ENCODE results near the gene COMMD1.
"Not testable (repeated sequence)": the region's sequence is repeated elsewhere in the genome, so short reads cannot be mapped to it uniquely, and the experiment has no call there.

Gene COMMD1

GRCh38 chr2:62030902-62031301 lies 125.4 kb downstream of the COMMD1 start:
- H3K4me3 ChIP-seq (ENCODE audit: extremely low read depth, insufficient read depth, low read length, poor library complexity, severe bottlenecking), result no peak overlapping the region
- H3K27ac ChIP-seq (ENCODE audit: low read depth, low read length, severe bottlenecking), result no peak overlapping the region
- H3K4me1 ChIP-seq (ENCODE audit: control insufficient read depth, insufficient read depth, low read length, poor library complexity, severe bottlenecking), result no peaks in the 10 kb centered on the region
- no peaks in the 10 kb centered on the region for H3K9me3 ChIP-seq (ENCODE audit: control insufficient read depth, low read length)
- no peaks in the 10 kb centered on the region for H3K36me3 ChIP-seq (ENCODE audit: control insufficient read depth, insufficient read depth, low read length)

DNA sequence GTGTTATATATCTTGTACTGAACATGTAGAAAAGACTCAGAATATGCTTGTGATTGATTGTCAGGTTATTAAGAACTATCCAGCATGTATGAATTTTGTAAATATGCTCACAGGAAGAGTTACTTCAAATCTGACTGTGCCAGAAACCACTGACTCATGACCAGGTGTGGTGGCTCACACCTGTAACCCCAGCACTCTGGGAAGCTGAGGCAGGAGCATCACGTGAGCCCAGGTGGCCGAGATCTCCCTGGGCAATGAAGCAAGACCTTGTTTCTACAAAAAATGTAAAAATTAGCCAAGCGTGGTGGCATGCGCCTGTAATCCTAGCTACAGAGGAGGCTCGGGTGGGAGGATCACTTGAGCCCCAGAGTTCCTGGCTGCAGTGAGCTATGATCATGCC lies 126.6 kb downstream of the COMMD1 start:
- no peak overlapping the region for H3K4me3 ChIP-seq (ENCODE audit: extremely low read depth, insufficient read depth, low read length, poor library complexity, severe bottlenecking)
- no peaks in the 10 kb centered on the region for H3K4me1 ChIP-seq (ENCODE audit: control insufficient read depth, insufficient read depth, low read length, poor library complexity, severe bottlenecking)
- no peak overlapping the region for H3K27ac ChIP-seq (ENCODE audit: low read depth, low read length, severe bottlenecking)
- H3K9me3 ChIP-seq (ENCODE audit: control insufficient read depth, low read length), result no peaks in the 10 kb centered on the region
- 86 to 90% methylated on average over 5 of the region's 5 CpGs for WGBS, 2 experiments (ENCODE audit: insufficient coverage in 2 of 2)
- no peaks in the 10 kb centered on the region for H3K36me3 ChIP-seq (ENCODE audit: control insufficient read depth, insufficient read depth, low read length)

GRCh38 chr2:62034715-62035114 lies 129.2 kb downstream of the COMMD1 start:
- Histone ChIP-seq H3K4me1 (ENCODE audit: control insufficient read depth, insufficient read depth, low read length, poor library complexity, severe bottlenecking) (no peaks in the 10 kb centered on the region), H3K9me3 (ENCODE audit: control insufficient read depth, low read length) (no peaks in the 10 kb centered on the region), H3K36me3 (ENCODE audit: control insufficient read depth, insufficient read depth, low read length) (no peaks in the 10 kb centered on the region), H3K27ac (ENCODE audit: low read depth, low read length, severe bottlenecking) (no peak overlapping the region), H3K4me3 (ENCODE audit: extremely low read depth, insufficient read depth, low read length, poor library complexity, severe bottlenecking) (no peak overlapping the region)

DNA sequence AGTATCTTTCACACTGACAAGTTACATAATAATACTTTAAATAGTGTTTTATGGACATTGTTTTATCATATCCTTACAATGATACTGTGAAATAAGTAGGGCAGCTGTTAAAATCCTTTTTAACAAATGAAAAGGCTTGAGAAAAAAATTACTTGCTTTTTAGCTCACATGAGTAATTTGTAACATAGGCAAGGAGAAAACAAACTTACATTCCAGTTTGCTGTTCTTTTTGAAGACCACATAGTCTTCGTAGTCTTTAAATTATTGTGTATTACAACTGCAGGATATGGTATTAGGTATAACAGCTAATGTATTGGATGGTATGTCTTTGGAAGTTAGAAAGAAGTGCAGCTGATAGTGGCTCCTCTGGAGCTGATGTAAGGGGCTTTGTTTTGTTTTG lies 130.8 kb downstream of the COMMD1 start:
- WGBS, 2 experiments (ENCODE audit: insufficient coverage in 2 of 2), result 100% methylated on average over 1 of the region's 1 CpG
- H3K27ac ChIP-seq (ENCODE audit: low read depth, low read length, severe bottlenecking), result no peak overlapping the region
- H3K4me3 ChIP-seq (ENCODE audit: extremely low read depth, insufficient read depth, low read length, poor library complexity, severe bottlenecking), result no peak overlapping the region
- H3K4me1 ChIP-seq (ENCODE audit: control insufficient read depth, insufficient read depth, low read length, poor library complexity, severe bottlenecking), result no peaks in the 10 kb centered on the region
- no peaks in the 10 kb centered on the region for H3K9me3 ChIP-seq (ENCODE audit: control insufficient read depth, low read length)
- H3K36me3 ChIP-seq (ENCODE audit: control insufficient read depth, insufficient read depth, low read length), result no peaks in the 10 kb centered on the region

- H3K36me3 ChIP-seq (ENCODE audit: control insufficient read depth, insufficient read depth, low read length), result no peaks in the 10 kb centered on the region
- no peak overlapping the region for H3K27ac ChIP-seq (ENCODE audit: low read depth, low read length, severe bottlenecking)
- no peaks in the 10 kb centered on the region for H3K9me3 ChIP-seq (ENCODE audit: control insufficient read depth, low read length)
- WGBS, 2 experiments (ENCODE audit: insufficient coverage in 2 of 2), result 100% methylated on average over 1 of the region's 2 CpGs
- H3K4me1 ChIP-seq (ENCODE audit: control insufficient read depth, insufficient read depth, low read length, poor library complexity, severe bottlenecking), result no peaks in the 10 kb centered on the region
- no peak overlapping the region for H3K4me3 ChIP-seq (ENCODE audit: extremely low read depth, insufficient read depth, low read length, poor library complexity, severe bottlenecking)
These were observed 131.3 kb downstream of the COMMD1 start for GRCh38 chr2:62036761-62037250.

DNA sequence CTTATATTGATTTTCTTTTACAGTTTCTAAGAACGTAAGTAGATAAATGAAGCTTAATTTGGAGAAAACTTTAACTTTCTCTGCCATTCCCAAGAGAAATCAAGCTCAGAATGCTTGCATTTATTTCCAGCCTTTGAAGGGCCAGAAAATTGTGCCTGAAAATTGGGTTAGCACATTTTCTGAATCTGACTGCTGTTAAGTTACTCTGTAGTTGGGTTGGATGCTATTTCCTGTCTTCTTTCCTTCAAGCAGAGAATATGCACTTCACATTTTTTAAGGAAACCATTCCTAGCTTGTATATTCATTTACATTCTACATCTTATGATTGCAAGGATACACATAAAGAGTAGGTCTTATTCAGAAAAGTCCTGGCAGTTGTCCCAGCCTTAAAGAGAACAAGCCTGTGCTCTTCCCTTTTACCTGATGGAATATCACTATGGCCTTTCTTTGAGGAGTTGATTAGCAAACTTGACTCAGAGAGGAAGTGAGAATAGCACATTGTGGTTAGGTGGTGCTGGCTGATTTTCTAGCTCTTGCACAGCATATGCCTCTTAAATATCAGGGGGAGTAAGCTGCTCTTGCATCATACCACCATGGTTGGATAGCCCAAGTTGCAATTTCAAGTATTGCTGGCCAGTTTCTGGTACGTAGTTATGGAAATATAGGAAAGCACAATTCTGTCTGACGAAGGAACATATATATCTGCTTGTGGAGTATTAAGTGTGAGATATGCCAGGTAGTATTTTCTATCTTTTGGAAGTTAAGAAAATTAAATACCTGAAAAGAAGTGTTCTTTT lies 133.7 kb downstream of the COMMD1 start:
- WGBS, 2 experiments (ENCODE audit: insufficient coverage in 2 of 2), result 100% methylated on average over 2 of the region's 3 CpGs
- H3K4me1 ChIP-seq (ENCODE audit: control insufficient read depth, insufficient read depth, low read length, poor library complexity, severe bottlenecking), result no peaks in the 10 kb centered on the region
- H3K9me3 ChIP-seq (ENCODE audit: control insufficient read depth, low read length), result no peaks in the 10 kb centered on the region
- no peak overlapping the region for H3K27ac ChIP-seq (ENCODE audit: low read depth, low read length, severe bottlenecking)
- no peak overlapping the region for H3K4me3 ChIP-seq (ENCODE audit: extremely low read depth, insufficient read depth, low read length, poor library complexity, severe bottlenecking)
- H3K36me3 ChIP-seq (ENCODE audit: control insufficient read depth, insufficient read depth, low read length), result no peaks in the 10 kb centered on the region

DNA sequence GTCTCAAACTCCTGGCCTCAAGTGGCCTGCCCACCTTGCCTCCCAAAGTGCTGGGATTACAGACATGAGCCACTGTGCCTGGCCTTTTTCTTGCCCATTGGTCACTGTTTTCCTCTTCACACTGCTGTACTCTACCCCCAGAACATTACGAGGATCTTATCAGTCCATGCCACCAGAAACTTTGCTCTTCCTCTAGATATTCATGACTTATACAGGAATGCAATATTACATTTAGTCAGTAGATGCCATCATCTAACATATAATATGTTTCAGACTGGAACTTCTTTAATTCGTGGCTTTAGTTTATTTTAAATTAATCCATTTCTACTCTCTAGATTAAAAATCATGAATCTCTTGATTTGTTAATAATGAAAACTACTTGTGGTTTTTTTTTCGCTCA lies 135.5 kb downstream of the COMMD1 start:
- Histone ChIP-seq H3K4me1 (ENCODE audit: control insufficient read depth, insufficient read depth, low read length, poor library complexity, severe bottlenecking) (no peaks in the 10 kb centered on the region), H3K36me3 (ENCODE audit: control insufficient read depth, insufficient read depth, low read length) (no peaks in the 10 kb centered on the region), H3K4me3 (ENCODE audit: extremely low read depth, insufficient read depth, low read length, poor library complexity, severe bottlenecking) (no peak overlapping the region), H3K27ac (ENCODE audit: low read depth, low read length, severe bottlenecking) (no peak overlapping the region), H3K9me3 (ENCODE audit: control insufficient read depth, low read length) (peaks cover 6% of the 10 kb centered on the region)
- WGBS, 2 experiments (ENCODE audit: insufficient coverage in 2 of 2), result no CpG with 5 or more reads among the region's 3 CpGs

- not testable (repeated sequence) for H3K4me1 ChIP-seq (ENCODE audit: control insufficient read depth, insufficient read depth, low read length, poor library complexity, severe bottlenecking); H3K36me3 ChIP-seq (ENCODE audit: control insufficient read depth, insufficient read depth, low read length); H3K9me3 ChIP-seq (ENCODE audit: control insufficient read depth, low read length); H3K27ac ChIP-seq (ENCODE audit: low read depth, low read length, severe bottlenecking); H3K4me3 ChIP-seq (ENCODE audit: extremely low read depth, insufficient read depth, low read length, poor library complexity, severe bottlenecking)
- 95% methylated on average over 13 to 16 of the region's 16 CpGs for WGBS, 2 experiments (ENCODE audit: insufficient coverage in 2 of 2)
These were observed 136.4 kb downstream of the COMMD1 start for GRCh38 chr2:62041701-62042385.

- WGBS, 2 experiments (ENCODE audit: insufficient coverage in 2 of 2), result 91 to 96% methylated on average over 26 of the region's 30 CpGs
These were observed 136.9 kb downstream of the COMMD1 start for GRCh38 chr2:62042400-62042799.

DNA sequence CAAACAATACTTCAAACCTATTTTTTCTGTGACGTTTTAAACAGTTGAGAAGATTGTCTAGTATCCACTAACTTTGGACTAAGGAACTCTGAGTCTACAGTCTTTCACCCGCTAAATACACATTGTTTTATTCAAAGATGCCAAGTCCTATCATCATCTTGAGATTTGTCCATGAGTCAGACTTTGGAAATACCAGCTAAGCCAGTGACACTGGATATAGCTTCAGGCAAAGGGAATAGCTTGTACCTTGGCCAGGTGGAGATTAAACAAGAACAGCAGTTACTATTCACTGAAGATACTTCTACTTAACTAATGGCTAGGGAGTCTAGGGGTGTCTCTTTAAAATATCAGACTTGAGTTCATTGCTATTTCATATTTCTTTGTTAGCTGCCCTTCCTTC lies 137.5 kb downstream of the COMMD1 start:
- Histone ChIP-seq H3K4me1 (ENCODE audit: control insufficient read depth, insufficient read depth, low read length, poor library complexity, severe bottlenecking) (no peaks in the 10 kb centered on the region), H3K36me3 (ENCODE audit: control insufficient read depth, insufficient read depth, low read length) (no peaks in the 10 kb centered on the region), H3K9me3 (ENCODE audit: control insufficient read depth, low read length) (peaks cover 6% of the 10 kb centered on the region), H3K4me3 (ENCODE audit: extremely low read depth, insufficient read depth, low read length, poor library complexity, severe bottlenecking) (no peak overlapping the region), H3K27ac (ENCODE audit: low read depth, low read length, severe bottlenecking) (no peak overlapping the region)
- WGBS, 2 experiments (ENCODE audit: insufficient coverage in 2 of 2), result 86 to 100% methylated on average over 2 of the region's 2 CpGs

More at GRCh38 chr2:62042400-62042799, 136.9 kb downstream of the COMMD1 start:
- Histone ChIP-seq H3K36me3 (ENCODE audit: control insufficient read depth, insufficient read depth, low read length) (no peaks in the 10 kb centered on the region), H3K9me3 (ENCODE audit: control insufficient read depth, low read length) (peaks cover 6% of the 10 kb centered on the region), H3K4me3 (ENCODE audit: extremely low read depth, insufficient read depth, low read length, poor library complexity, severe bottlenecking) (no peak overlapping the region), H3K27ac (ENCODE audit: low read depth, low read length, severe bottlenecking) (no peak overlapping the region), H3K4me1 (ENCODE audit: control insufficient read depth, insufficient read depth, low read length, poor library complexity, severe bottlenecking) (no peaks in the 10 kb centered on the region)

DNA sequence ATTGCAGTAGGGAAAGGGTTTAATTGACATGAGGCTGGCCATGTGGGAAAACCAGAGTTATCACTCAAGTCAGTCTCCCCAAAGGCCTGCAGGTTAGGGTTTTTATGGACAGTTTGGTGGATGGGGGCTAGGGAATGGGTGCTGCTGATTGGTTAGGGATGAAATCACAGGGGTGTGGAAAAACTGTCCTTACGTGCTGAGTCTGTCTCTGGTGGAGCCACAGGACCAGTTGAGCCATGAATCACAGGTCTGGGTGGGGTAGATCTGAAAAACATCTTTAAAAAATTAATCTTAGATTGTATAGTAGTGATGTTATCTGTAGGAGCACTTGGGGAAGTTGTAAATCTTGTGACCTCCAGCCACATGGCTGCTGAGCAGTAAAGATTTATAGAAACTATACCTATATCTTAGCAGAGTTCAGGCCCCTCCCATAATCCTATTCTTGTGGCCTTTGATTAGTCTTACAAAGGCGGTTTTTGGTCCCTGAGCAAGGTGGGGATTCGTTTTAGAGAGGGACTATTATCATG lies 139.6 kb downstream of the COMMD1 start:
- H3K4me3 ChIP-seq (ENCODE audit: extremely low read depth, insufficient read depth, low read length, poor library complexity, severe bottlenecking), result no peak overlapping the region
- no peak overlapping the region for H3K27ac ChIP-seq (ENCODE audit: low read depth, low read length, severe bottlenecking)
- 83 to 100% methylated on average over 1 of the region's 3 CpGs for WGBS, 2 experiments (ENCODE audit: insufficient coverage in 2 of 2)
- H3K4me1 ChIP-seq (ENCODE audit: control insufficient read depth, insufficient read depth, low read length, poor library complexity, severe bottlenecking), result no peaks in the 10 kb centered on the region
- peaks cover 6% of the 10 kb centered on the region for H3K9me3 ChIP-seq (ENCODE audit: control insufficient read depth, low read length)
- no peaks in the 10 kb centered on the region for H3K36me3 ChIP-seq (ENCODE audit: control insufficient read depth, insufficient read depth, low read length)
